Spleen (tissue), 11 donors: ENCODE results near the gene MCTS1. TPM values are rescaled to one million over a fixed set of nuclear protein-coding genes. Genes with fewer than 3 reads are reported as not detected.

Source experiments
- DNase-seq: peaks from one replicate; pipeline ENCODE4 v3.0.0-alpha.2; 2020
- H3K27ac ChIP-seq, 8 donors: fragments of 200-600 bp; sonication (generic) in 7 of 8; 1 replicate in 4 of 8; 2 replicates in 4 of 8; pipeline versions ENCODE4 v1.5.0 to v1.8.0; 2016 to 2021; ENCODE audit warnings: inconsistent platforms in 4 of 8, mild to moderate bottlenecking in 4 of 8, moderate library complexity in 1 of 8
- H3K27me3 ChIP-seq, 7 donors: fragments of 200-600 bp; sonication (generic) in 6 of 7; replicated peaks in 1 of 7; 1 replicate in 4 of 7; 2 replicates in 3 of 7; pipeline versions ENCODE4 v1.5.0 to v1.8.0; 2016 to 2021; ENCODE audit warnings: inconsistent platforms in 3 of 7, mild to moderate bottlenecking in 1 of 7
- H3K36me3 ChIP-seq, 6 donors: fragments of 200-600 bp; sonication (generic) in 5 of 6; 1 replicate in 4 of 6; 2 replicates in 2 of 6; pipeline versions ENCODE4 v1.5.0 to v1.8.0; 2016 to 2021; ENCODE audit warnings: inconsistent platforms in 2 of 6
- H3K4me1 ChIP-seq, 6 donors: fragments of 200-600 bp; sonication (generic) in 5 of 6; 1 replicate in 3 of 6; 2 replicates in 3 of 6; pipeline versions ENCODE4 v1.5.0 to v1.8.0; 2016 to 2021; ENCODE audit warnings: inconsistent platforms in 3 of 6
- H3K4me3 ChIP-seq, 8 donors: fragments of 200-600 bp; sonication (generic) in 7 of 8; 1 replicate in 4 of 8; 2 replicates in 4 of 8; pipeline versions ENCODE4 v1.5.0 to v1.8.0; 2016 to 2021; ENCODE audit warnings: inconsistent platforms in 4 of 8, mild to moderate bottlenecking in 4 of 8, moderate library complexity in 2 of 8
- H3K9me3 ChIP-seq, 8 donors: fragments of 200-600 bp; sonication (generic) in 7 of 8; 1 replicate in 4 of 8; 2 replicates in 4 of 8; pipeline versions ENCODE4 v1.5.0 to v1.8.0; 2016 to 2021; ENCODE audit warnings: inconsistent platforms in 4 of 8
- CTCF ChIP-seq, 11 experiments: fragments of 200-600 bp in 7 of 11; fragments of 450-650 bp in 4 of 11; sonication (generic) in 4 of 11; IDR thresholded peaks in 8 of 11; conservative IDR thresholded peaks in 3 of 11; 1 replicate in 7 of 11; 2 replicates in 4 of 11; pipeline versions ENCODE4 v1.4.0 to v1.8.0; 2016 to 2021; ENCODE audit warnings: antibody characterized with exemption in 11 of 11, inconsistent platforms in 4 of 11, mild to moderate bottlenecking in 1 of 11
- POLR2A ChIP-seq, 3 donors: fragments of 450-650 bp; IDR thresholded peaks; one replicate each; pipeline ENCODE4 v1.5.1; 2017; ENCODE audit warnings: antibody characterized with exemption in 3 of 3, mild to moderate bottlenecking in 1 of 3
- POLR2AphosphoS5 ChIP-seq, 3 donors: sonication (generic); formaldehyde crosslinking; IDR thresholded peaks; one replicate each; pipeline ENCODE4 v1.5.1; 2017; ENCODE audit warnings: antibody characterized with exemption in 3 of 3
- WGBS, 5 donors: extraction: QIAGEN DNeasy Blood & Tissue Kit in 3 of 5; methylation state at CpG; one replicate each; pipeline versions ENCODE4 v1.1.5 to v1.1.7; 2013 to 2018; 5-methylcytosine and 5-hydroxymethylcytosine counted together
- intact Hi-C: fragments of 100-400 bp; cut with DNase I; formaldehyde crosslinking; loops from one replicate; pipeline ENCODE4 v1.15.0; 2023; ENCODE audit warnings: low total_unique reads
- polyA plus RNA-seq, 3 donors: library from polyadenylated mRNA; stranded (reverse); fragments of 200-250 nt; gene quantifications; one replicate each; pipeline ENCODE4 v1.2.1, GENCODE V29; 2013
- total RNA-seq, 7 donors: library from RNA; depleted of rRNA in 3 of 7; stranded (reverse); fragments of >200 nt in 3 of 7; fragmentation: NEBNext Ultra II Directional in 4 of 7; extraction: Animal tissue kit (Norgen Biotek cat#: 25700) in 4 of 7; gene quantifications; one replicate each; pipeline versions ENCODE4 v1.1.0 to v1.2.1, GENCODE V29; 2016 to 2021
- donor health status: healthy with polysubstance abuse.
- donor health status: DM: no; HTN: no; CAD: no; lungs with moderate emphysema.
- donor health status: DM: no; HTN: no; CAD: no.
- donor health status: Bipolar disorder and iron deficiency.
- donor health status: healthy.
- donor health status: DM: no; HTN: no; CAD: no.
- donor health status: DM: yes; HTN: yes; CAD: no.

The MCTS1 gene
- total and polyA plus RNA-seq, 10 donors = 21.6 to 56.1 (median 32.6) TPM

- H3K27me3 ChIP-seq = peaks cover 0 to 4% (median 0%) of the 10 kb centered on the region in 7 donors
- no peak for DNase-seq
- intact Hi-C loops = no loop called here
- peaks cover 0 to 6% (median 0%) of the 10 kb centered on the region in 8 donors for H3K9me3 ChIP-seq
- no peaks in the 10 kb centered on the region for H3K4me1 ChIP-seq
- no peak overlapping the region for H3K27ac ChIP-seq
- no peaks in the 10 kb centered on the region for H3K36me3 ChIP-seq
- no peak for TF ChIP-seq POLR2A (IDR thresholded peaks at IDR 0.05)
- no peak for TF ChIP-seq CTCF (IDR thresholded peaks at IDR 0.05 in 8 of 11, conservative IDR thresholded peaks at IDR 0.05 in 3 of 11)
- no peak for TF ChIP-seq POLR2AphosphoS5 (IDR thresholded peaks at IDR 0.05)
- WGBS, 5 donors = 55 to 79% (median 68%) methylated on average over 3 of the region's 3 CpGs
- no peak overlapping the region for H3K4me3 ChIP-seq
Observed at GRCh38 chrX:120653000-120653399, 49.1 kb downstream of the MCTS1 start.

- H3K27ac ChIP-seq = no peak overlapping the region
- H3K4me1 ChIP-seq = no peaks in the 10 kb centered on the region
- no peak for DNase-seq
- H3K27me3 ChIP-seq = no peaks in the 10 kb centered on the region
- no peaks in the 10 kb centered on the region for H3K9me3 ChIP-seq
- no peak overlapping the region for H3K4me3 ChIP-seq
- no peaks in the 10 kb centered on the region for H3K36me3 ChIP-seq
- 53 to 94% (median 70%) methylated on average over 6 of the region's 6 CpGs for WGBS, 5 donors
- intact Hi-C loops = no loop called here
- TF ChIP-seq POLR2AphosphoS5 (IDR thresholded peaks at IDR 0.05) (no peak), POLR2A (IDR thresholded peaks at IDR 0.05) (no peak)
Observed at GRCh38 chrX:120660637-120661036, 56.7 kb downstream of the MCTS1 start.

Other genes with a start within 250 kb of the MCTS1 start
- not detected for gene ATP1B4, start 242.0 kb upstream of the MCTS1 start, total RNA-seq
- gene ATP1B4, start 242.0 kb upstream of the MCTS1 start, polyA plus RNA-seq = not detected
- 10 to 100 TPM; 77.2 to 99.3 (median 94.5) TPM for gene LAMP2, start 134.8 kb upstream of the MCTS1 start, total RNA-seq
- gene LAMP2, start 134.8 kb upstream of the MCTS1 start, polyA plus RNA-seq = 10 to 100 TPM; 13.6 to 24.2 (median 23.3) TPM
- 10 to 100 TPM; 37.8 to 60.1 (median 47.5) TPM for gene CUL4B, start 43.1 kb upstream of the MCTS1 start, total RNA-seq
- gene CUL4B, start 43.1 kb upstream of the MCTS1 start, polyA plus RNA-seq = 10 to 100 TPM; 19.6 to 23.3 (median 20.1) TPM
- 10 to 100 TPM; 16.1 to 29.7 (median 16.6) TPM for gene C1GALT1C1, start 26.0 kb downstream of the MCTS1 start, total RNA-seq
- 10 to 100 TPM in 2 of 3 donors, 1 to 10 TPM in 1; 7.0 to 12.7 (median 11.6) TPM for gene C1GALT1C1, start 26.0 kb downstream of the MCTS1 start, polyA plus RNA-seq